GM08714 (cell line): ENCODE results near the gene HTRA1.

ENCODE experiments used
- H3K4me3 ChIP-seq: fragments of 200-500 bp; sonication (Bioruptor generic); 2 replicates; pipeline ENCODE4 v1.5.1; 2014; ENCODE audit warnings: mild to moderate bottlenecking, low read length, inconsistent platforms
- ZNF274 ChIP-seq: IDR thresholded peaks from 2 replicates; pipeline ENCODE4 v1.6.1; 2012; ENCODE audit warnings: mild to moderate bottlenecking, low read depth, low read length

The HTRA1 gene

DNA sequence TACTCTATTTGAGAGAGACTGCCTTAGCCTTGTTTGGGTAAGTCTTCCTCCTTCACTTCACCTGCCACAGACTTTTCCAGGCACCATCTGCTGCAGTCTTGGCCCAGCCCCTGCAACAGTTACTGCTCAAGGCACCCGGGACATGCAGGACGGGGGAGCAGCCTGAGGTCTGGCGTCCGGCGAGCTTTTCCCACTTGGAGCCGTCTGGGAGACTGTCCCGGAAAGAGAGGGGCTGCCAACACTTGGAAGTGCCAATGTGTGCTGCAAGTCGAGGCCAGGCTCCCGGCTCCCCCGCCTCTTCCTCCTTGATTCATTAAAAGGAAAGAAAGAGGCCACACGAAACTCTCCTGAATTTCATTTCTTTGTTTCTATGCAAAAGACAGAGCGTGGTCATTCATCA, 13.7 kb downstream of the HTRA1 start:
- H3K4me3 ChIP-seq: no peak overlapping the region
- TF ChIP-seq ZNF274: no peak

DNA sequence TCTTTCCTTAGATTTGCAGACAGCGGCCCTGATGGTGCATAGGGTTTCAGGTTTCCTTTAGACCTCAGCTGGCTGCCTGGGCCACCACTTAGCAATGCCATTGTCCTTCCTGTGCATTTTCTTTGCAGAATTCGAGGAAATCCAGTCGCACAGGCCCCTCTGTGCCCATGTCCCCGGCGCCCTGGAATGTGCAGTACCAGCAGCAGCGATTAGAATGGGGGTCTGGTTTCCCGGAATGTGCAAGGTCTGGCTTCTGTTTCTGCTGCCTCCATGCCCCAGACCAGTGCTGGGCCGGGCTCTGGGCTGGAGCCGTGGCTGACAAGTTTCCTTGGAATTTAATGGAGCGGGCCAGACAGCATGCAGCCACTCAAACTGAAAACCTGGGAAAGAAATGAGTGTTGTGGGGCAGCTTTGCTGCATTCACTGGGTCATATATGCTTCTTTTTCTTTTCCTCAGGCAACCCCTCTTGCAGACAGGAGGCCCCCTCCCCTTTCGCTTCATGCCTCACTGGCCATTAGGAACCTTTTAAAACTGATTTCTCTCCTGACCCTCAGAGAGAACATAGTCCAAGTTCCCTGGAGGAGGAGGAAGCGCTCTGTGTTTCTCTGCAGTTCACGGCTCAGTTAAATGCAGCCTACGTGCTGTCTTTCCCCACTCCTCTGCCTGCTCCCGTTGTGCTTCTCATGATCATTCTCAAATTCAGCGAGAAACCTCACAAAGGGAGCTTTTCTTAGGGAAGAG, 14.4 kb downstream of the HTRA1 start:
- TF ChIP-seq ZNF274: no peak
- no peak overlapping the region for H3K4me3 ChIP-seq

- H3K4me3 ChIP-seq: no peak overlapping the region
- TF ChIP-seq ZNF274: no peak
Observed at GRCh38 chr10:122476333-122476695, 15.0 kb downstream of the HTRA1 start.

GRCh38 chr10:122477436-122477835, 16.1 kb downstream of the HTRA1 start:
- no peak for TF ChIP-seq ZNF274

GRCh38 chr10:122478971-122479370, 17.6 kb downstream of the HTRA1 start:
- no peak overlapping the region for H3K4me3 ChIP-seq
- no peak for TF ChIP-seq ZNF274

More at GRCh38 chr10:122477436-122477835, 16.1 kb downstream of the HTRA1 start:
- no peak overlapping the region for H3K4me3 ChIP-seq

DNA sequence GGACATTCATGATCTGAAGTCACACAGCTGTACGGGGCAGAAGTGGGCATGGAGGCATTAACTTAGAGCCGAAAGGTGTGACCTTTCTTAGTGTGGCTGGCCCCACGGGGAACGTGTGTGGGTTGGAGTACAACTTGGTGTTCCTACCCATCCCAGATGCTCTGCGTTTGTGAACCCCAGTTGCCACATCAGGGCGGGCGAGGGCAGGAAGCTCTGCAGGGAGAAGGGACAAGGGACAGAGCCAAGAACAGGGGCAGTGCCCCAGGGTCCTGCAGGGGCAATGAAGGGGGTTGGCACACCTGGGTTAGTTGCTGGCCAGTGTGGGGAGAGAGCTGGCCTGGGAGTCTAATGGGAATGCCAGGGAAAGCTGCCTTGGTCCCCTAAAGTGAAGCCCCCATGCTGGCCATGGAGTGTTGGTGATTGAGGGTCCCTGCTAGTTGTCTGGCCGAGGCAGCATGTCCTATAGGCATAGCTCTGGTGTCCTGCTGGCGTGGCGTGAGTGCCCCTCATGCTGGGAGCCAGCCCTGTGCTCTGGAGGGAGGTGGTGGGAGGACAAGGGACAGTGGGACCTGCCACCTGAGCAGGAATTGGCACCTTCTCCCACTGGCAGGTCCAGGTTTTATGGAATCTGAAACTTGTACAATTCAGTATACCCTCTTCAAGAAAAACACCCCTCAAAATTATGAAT, 18.9 kb downstream of the HTRA1 start:
- no peak overlapping the region for H3K4me3 ChIP-seq
- TF ChIP-seq ZNF274: no peak

DNA sequence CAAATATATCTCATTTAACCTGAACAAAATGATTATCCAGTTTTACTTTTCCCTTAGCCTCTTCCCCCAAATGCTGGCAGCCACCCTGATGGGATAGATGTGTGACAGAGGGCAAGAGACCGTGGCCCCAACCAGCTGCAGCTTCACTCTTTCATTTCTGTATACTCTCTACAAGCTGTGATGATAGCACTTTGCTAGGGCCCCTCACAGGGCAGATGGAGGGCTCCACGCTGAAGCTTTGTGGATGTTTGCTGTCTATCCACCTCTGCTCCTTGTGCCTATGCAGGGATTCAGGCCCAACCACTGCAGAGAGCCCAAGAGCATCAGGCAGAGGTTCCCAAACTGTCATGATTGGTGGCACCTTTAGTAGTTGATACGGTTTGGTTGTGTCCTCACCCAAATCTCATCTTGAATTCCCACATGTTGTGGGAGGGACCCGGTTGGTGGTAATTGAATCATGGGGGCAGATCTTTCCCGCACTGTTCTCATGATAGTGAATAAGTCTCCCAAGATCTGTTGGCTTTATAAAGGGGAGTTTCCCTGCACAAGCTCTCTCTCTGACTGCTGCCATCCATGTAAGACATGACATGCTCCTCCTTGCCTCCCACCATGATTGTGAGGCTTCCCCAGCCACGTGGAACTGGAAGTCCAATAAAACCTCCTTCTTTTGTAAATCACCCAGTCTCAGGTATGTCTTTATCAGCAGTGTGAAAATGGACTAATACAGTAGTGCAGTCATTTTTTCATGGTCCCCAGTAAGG, 20.1 kb downstream of the HTRA1 start:
- no peak for TF ChIP-seq ZNF274
- no peak overlapping the region for H3K4me3 ChIP-seq

GRCh38 chr10:122484276-122485060, 23.1 kb downstream of the HTRA1 start:
- TF ChIP-seq ZNF274: no peak
- H3K4me3 ChIP-seq: no peak overlapping the region

DNA sequence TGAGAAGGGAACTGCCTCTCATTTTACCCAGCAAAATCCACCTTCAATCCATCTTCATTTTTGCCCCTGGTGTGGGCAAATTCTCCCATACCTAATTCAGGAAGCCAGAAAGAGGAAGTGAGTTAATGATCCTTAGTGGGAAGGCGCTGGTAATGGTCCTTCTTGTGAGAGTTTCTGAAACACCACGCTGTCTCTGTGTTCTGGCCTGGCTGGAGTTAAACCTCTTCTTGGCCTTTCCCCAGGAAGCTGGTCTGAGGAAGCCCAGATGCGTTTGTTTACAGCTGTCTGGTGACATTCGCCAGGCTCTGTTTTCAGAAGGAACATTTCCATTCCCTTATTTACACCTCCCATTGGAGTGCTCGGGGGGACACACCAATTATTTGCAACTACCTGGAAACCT, 24.3 kb downstream of the HTRA1 start:
- H3K4me3 ChIP-seq: no peak overlapping the region
- no peak for TF ChIP-seq ZNF274

- no peak overlapping the region for H3K4me3 ChIP-seq
- no peak for TF ChIP-seq ZNF274
Observed at GRCh38 chr10:122486406-122487080, 25.2 kb downstream of the HTRA1 start.

- no peak overlapping the region for H3K4me3 ChIP-seq
- TF ChIP-seq ZNF274: no peak
Observed at GRCh38 chr10:122487174-122487765, 25.9 kb downstream of the HTRA1 start.

- no peak for TF ChIP-seq ZNF274
- no peak overlapping the region for H3K4me3 ChIP-seq
Observed at GRCh38 chr10:122490268-122490667, 28.9 kb downstream of the HTRA1 start.
